HepG2 (cell line): ENCODE measurements around the gene UQCRHL. TPM values are rescaled to one million over a fixed set of nuclear protein-coding genes. Genes with fewer than 3 reads are reported as not detected.
A peak's percentile ranks its signal among the peaks of the same experiment; 100 is the strongest.

Experiments
- ATAD3A ChIP-seq: sonication (generic); formaldehyde crosslinking; IDR thresholded peaks from 2 replicates; pipeline ENCODE4 v1.4.0; 2020; ENCODE audit warnings: missing genetic modification reagents
- CBX2 ChIP-seq, 2 experiments: fragments of 200-600 bp in 1 of 2; sonication (generic); formaldehyde crosslinking in 1 of 2; IDR thresholded peaks; 2 replicates each; pipeline versions ENCODE4 v1.7.0 to v1.8.1; 2018 to 2022; ENCODE audit warnings: low read depth in 2 of 2, low read length in 1 of 2, mild to moderate bottlenecking in 1 of 2, missing genetic modification reagents in 1 of 2
- CREM ChIP-seq, 2 experiments: sonication (generic) in 1 of 2; formaldehyde crosslinking in 1 of 2; IDR thresholded peaks; 2 replicates each; pipeline versions ENCODE4 v1.4.0 to v1.6.1; 2016 to 2020; ENCODE audit warnings: antibody characterized with exemption in 1 of 2, mild to moderate bottlenecking in 1 of 2, missing genetic modification reagents in 1 of 2
- FOXA1 ChIP-seq, 2 experiments: fragments of 450-650 bp in 1 of 2; sonication (generic) in 1 of 2; formaldehyde crosslinking in 1 of 2; IDR thresholded peaks; 2 replicates each; pipeline versions ENCODE4 v1.4.0 to v1.6.1; 2016 to 2020; ENCODE audit warnings: missing genetic modification reagents in 1 of 2
- GATA4 ChIP-seq: sonication (generic); IDR thresholded peaks from 2 replicates; pipeline ENCODE4 v1.6.1; 2016; ENCODE audit warnings: antibody characterized with exemption, low read depth, borderline replicate concordance
- GTF3A ChIP-seq: sonication (generic); formaldehyde crosslinking; conservative IDR thresholded peaks from 2 replicates; pipeline ENCODE4 v1.4.0; 2020; ENCODE audit warnings: mild to moderate bottlenecking, missing genetic modification reagents
- HDAC1 ChIP-seq: sonication (generic); formaldehyde crosslinking; IDR thresholded peaks from 2 replicates; pipeline ENCODE4 v1.5.1; 2020; ENCODE audit warnings: mild to moderate bottlenecking, missing genetic modification reagents
- HDAC2 ChIP-seq: sonication (generic); formaldehyde crosslinking; IDR thresholded peaks from 2 replicates; pipeline ENCODE4 v1.4.0; 2020; ENCODE audit warnings: missing genetic modification reagents
- HNF4A ChIP-seq: sonication (generic); formaldehyde crosslinking; IDR thresholded peaks from 2 replicates; pipeline ENCODE4 v1.4.0; 2020; ENCODE audit warnings: missing genetic modification reagents
- HNRNPK ChIP-seq: fragments of 200-400 bp; formaldehyde crosslinking; IDR thresholded peaks from 2 replicates; pipeline ENCODE4 v1.6.1; 2018; ENCODE audit warnings: low read length, low read depth, moderate library complexity, mild to moderate bottlenecking; ENCODE audit not compliant: poor library complexity, severe bottlenecking
- IKZF5 ChIP-seq: IDR thresholded peaks from 2 replicates; pipeline ENCODE4 v1.6.1; 2018; ENCODE audit warnings: missing genetic modification reagents, mild to moderate bottlenecking, missing compliant biosample characterization
- MED13 ChIP-seq: sonication (generic); formaldehyde crosslinking; IDR thresholded peaks from 2 replicates; pipeline ENCODE4 v1.5.0; 2020; ENCODE audit warnings: missing genetic modification reagents
- MTA3 ChIP-seq: sonication (generic); formaldehyde crosslinking; IDR thresholded peaks from 2 replicates; pipeline ENCODE4 v1.4.0; 2020; ENCODE audit warnings: missing genetic modification reagents
- SALL1 ChIP-seq: sonication (generic); formaldehyde crosslinking; IDR thresholded peaks from 2 replicates; pipeline ENCODE4 v1.8.0; 2022; ENCODE audit warnings: mild to moderate bottlenecking, missing genetic modification reagents
- STAG1 ChIP-seq: sonication (generic); formaldehyde crosslinking; IDR thresholded peaks from 2 replicates; pipeline ENCODE4 v1.4.0; 2020; ENCODE audit warnings: missing genetic modification reagents
- TSC22D2 ChIP-seq: sonication (generic); formaldehyde crosslinking; IDR thresholded peaks from 2 replicates; pipeline ENCODE4 v1.5.1; 2020; ENCODE audit warnings: missing genetic modification reagents, mild to moderate bottlenecking, borderline replicate concordance
- YY1 ChIP-seq: IDR thresholded peaks from 2 replicates; pipeline ENCODE4 v1.6.1; 2011; ENCODE audit warnings: low read length, low read depth, moderate library complexity, mild to moderate bottlenecking; ENCODE audit not compliant: insufficient read depth, insufficient replicate concordance
- ZIK1 ChIP-seq: sonication (generic); formaldehyde crosslinking; IDR thresholded peaks from 2 replicates; pipeline ENCODE4 v1.5.0; 2020; ENCODE audit warnings: mild to moderate bottlenecking, low read depth, missing genetic modification reagents, borderline replicate concordance
- ZNF367 ChIP-seq: sonication (generic); formaldehyde crosslinking; IDR thresholded peaks from 2 replicates; pipeline ENCODE4 v1.4.0; 2020; ENCODE audit warnings: missing genetic modification reagents, borderline replicate concordance
- ZNF530 ChIP-seq: sonication (generic); formaldehyde crosslinking; IDR thresholded peaks from 2 replicates; pipeline ENCODE4 v1.5.0; 2020; ENCODE audit warnings: low read depth, mild to moderate bottlenecking, missing genetic modification reagents
- ZNF674 ChIP-seq: sonication (generic); formaldehyde crosslinking; IDR thresholded peaks from 2 replicates; pipeline ENCODE4 v1.5.0; 2020; ENCODE audit warnings: low read depth, mild to moderate bottlenecking, missing genetic modification reagents
- polyA plus RNA-seq, 8 experiments: library from polyadenylated mRNA; depleted of rRNA in 3 of 8; stranded (reverse) in 7 of 8; unstranded in 1 of 8; fragments of >200 nt; fragmentation: Illumina TruSeq in 4 of 8; extraction: Trizol in 4 of 8; gene quantifications; 2 replicates each; pipeline versions ENCODE4 v1.2.1 to v1.2.3, GENCODE V29; 2011 to 2016; ENCODE audit warnings: low read depth in 4 of 8, missing spikeins in 1 of 8, mixed read lengths in 1 of 8; ENCODE audit not compliant: insufficient read depth in 1 of 8
- total RNA-seq, 5 experiments: library from RNA; depleted of rRNA; stranded (reverse); fragments of >200 nt; fragmentation: Illumina TruSeq; extraction: Trizol; gene quantifications; 2 replicates each; pipeline ENCODE4 v1.2.3, GENCODE V29; 2016; ENCODE audit warnings: low read depth in 1 of 5
- TF ChIP-seq, protein P1 (sequence below): sonication (generic); formaldehyde crosslinking; IDR thresholded peaks from 2 replicates; pipeline ENCODE4 v1.4.0; 2020; ENCODE audit warnings: missing genetic modification reagents
- TF ChIP-seq, protein P2 (sequence below): sonication (generic); formaldehyde crosslinking; IDR thresholded peaks from 2 replicates; pipeline ENCODE4 v1.8.0; 2022; ENCODE audit warnings: mild to moderate bottlenecking, missing genetic modification reagents, moderate library complexity
- TF ChIP-seq, protein P3 (sequence below): sonication (generic); formaldehyde crosslinking; IDR thresholded peaks from 2 replicates; pipeline ENCODE4 v1.8.0; 2022; ENCODE audit warnings: missing genetic modification reagents, low read depth, mild to moderate bottlenecking, borderline replicate concordance
- TF ChIP-seq, protein P4 (sequence below): sonication (generic); IDR thresholded peaks from 2 replicates; pipeline ENCODE4 v1.6.1; 2016; ENCODE audit warnings: low read depth, borderline replicate concordance

UQCRHL gene
- total and polyA plus RNA-seq, 2 of the 13 experiments (the other 11 are each of a cell fraction or from before 2014, with no cell fraction given) = 1.8 to 2.3 TPM

GRCh38 chr1:15850471-15851001 lies 43.1 kb upstream of the UQCRHL start (continued):
- TF ChIP-seq, protein P1, sequence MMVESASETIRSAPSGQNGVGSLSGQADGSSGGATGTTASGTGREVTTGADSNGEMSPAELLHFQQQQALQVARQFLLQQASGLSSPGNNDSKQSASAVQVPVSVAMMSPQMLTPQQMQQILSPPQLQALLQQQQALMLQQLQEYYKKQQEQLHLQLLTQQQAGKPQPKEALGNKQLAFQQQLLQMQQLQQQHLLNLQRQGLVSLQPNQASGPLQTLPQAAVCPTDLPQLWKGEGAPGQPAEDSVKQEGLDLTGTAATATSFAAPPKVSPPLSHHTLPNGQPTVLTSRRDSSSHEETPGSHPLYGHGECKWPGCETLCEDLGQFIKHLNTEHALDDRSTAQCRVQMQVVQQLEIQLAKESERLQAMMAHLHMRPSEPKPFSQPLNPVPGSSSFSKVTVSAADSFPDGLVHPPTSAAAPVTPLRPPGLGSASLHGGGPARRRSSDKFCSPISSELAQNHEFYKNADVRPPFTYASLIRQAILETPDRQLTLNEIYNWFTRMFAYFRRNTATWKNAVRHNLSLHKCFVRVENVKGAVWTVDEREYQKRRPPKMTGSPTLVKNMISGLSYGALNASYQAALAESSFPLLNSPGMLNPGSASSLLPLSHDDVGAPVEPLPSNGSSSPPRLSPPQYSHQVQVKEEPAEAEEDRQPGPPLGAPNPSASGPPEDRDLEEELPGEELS (CRISPR knock-in tag) = no peak
- TF ChIP-seq MTA3 (CRISPR knock-in tag) (no peak), MED13 (CRISPR knock-in tag) (no peak), GTF3A (CRISPR knock-in tag) (no peak), YY1 (no peak), ZNF674 (CRISPR knock-in tag) (no peak), HDAC1 (CRISPR knock-in tag) (no peak), CREM (IDR thresholded peaks at IDR 0.05) (0 out of 2 replicates have a peak, but pooled peaks have one; percentile 15), CREM (CRISPR knock-in tag; IDR thresholded peaks at IDR 0.05) (no peak), GATA4 (no peak), HNRNPK (peak; percentile 65), HDAC2 (CRISPR knock-in tag) (no peak), SALL1 (no peak), HNF4A (CRISPR knock-in tag) (0 out of 2 replicates have a peak, but pooled peaks have one; percentile 3), FOXA1 (IDR thresholded peaks at IDR 0.05) (no peak), FOXA1 (CRISPR knock-in tag; IDR thresholded peaks at IDR 0.05) (peak; percentile 52), TSC22D2 (CRISPR knock-in tag) (no peak), IKZF5 (CRISPR knock-in tag) (no peak), CBX2 (IDR thresholded peaks at IDR 0.05; ENCODE audit: low read depth, low read length) (no peak), CBX2 (CRISPR knock-in tag; IDR thresholded peaks at IDR 0.05; ENCODE audit: low read depth) (no peak), STAG1 (CRISPR knock-in tag) (no peak), ZNF367 (CRISPR knock-in tag) (no peak), ATAD3A (no peak), ZNF530 (no peak), ZIK1 (CRISPR knock-in tag) (no peak)
- TF ChIP-seq, protein P2, sequence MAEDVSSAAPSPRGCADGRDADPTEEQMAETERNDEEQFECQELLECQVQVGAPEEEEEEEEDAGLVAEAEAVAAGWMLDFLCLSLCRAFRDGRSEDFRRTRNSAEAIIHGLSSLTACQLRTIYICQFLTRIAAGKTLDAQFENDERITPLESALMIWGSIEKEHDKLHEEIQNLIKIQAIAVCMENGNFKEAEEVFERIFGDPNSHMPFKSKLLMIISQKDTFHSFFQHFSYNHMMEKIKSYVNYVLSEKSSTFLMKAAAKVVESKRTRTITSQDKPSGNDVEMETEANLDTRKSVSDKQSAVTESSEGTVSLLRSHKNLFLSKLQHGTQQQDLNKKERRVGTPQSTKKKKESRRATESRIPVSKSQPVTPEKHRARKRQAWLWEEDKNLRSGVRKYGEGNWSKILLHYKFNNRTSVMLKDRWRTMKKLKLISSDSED (CRISPR knock-in tag) = no peak
- TF ChIP-seq, protein P3, sequence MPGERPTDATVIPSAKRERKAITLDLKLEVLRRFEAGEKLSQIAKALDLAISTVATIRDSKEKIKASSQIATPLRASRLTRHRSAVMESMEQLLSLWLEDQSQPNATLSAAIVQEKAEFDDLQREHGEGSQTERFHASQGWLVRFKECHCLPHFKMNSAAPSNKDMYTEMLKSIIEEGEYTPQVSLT (CRISPR knock-in tag) = no peak
- TF ChIP-seq, protein P4, sequence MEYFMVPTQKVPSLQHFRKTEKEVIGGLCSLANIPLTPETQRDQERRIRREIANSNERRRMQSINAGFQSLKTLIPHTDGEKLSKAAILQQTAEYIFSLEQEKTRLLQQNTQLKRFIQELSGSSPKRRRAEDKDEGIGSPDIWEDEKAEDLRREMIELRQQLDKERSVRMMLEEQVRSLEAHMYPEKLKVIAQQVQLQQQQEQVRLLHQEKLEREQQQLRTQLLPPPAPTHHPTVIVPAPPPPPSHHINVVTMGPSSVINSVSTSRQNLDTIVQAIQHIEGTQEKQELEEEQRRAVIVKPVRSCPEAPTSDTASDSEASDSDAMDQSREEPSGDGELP = peak; percentile 50; the same call in 1 of the 2 replicates
